HG03469 (cell line): Measurements from ENCODE around the gene NPEPL1.
"Not testable (repeated sequence)": the region's sequence is repeated elsewhere in the genome, so short reads cannot be mapped to it uniquely, and the experiment has no call there.

Source experiments
- ATAC-seq: cut with Tn5 transposase; IDR thresholded peaks from one replicate; pipeline ENCODE4 v1.9.1; 2021; ENCODE audit warnings: mild to moderate bottlenecking, moderate library complexity, moderate number of reproducible peaks; ENCODE audit not compliant: unreplicated experiment

The NPEPL1 gene

DNA sequence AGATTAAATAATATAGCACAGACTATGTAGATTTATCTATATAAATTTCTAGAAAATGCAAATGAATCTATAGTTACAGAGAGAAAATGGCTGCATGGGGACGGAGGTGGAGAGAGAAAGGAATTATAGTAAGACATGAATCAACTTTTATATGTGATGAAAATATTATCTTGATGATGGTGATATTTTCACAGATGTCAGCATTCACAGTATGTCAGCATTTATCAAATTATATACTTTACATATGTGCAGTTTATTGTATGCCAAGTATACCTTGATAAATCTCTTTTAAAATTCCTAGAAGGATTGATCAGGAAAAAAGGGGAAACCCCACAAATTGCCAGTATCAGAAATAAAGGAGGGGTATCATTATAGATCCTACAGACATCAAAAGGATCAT lies 44.6 kb downstream of the NPEPL1 start:
- no peak for ATAC-seq

- ATAC-seq: no peak
These were observed 48.0 kb downstream of the NPEPL1 start for GRCh38 chr20:58740356-58741308.

DNA sequence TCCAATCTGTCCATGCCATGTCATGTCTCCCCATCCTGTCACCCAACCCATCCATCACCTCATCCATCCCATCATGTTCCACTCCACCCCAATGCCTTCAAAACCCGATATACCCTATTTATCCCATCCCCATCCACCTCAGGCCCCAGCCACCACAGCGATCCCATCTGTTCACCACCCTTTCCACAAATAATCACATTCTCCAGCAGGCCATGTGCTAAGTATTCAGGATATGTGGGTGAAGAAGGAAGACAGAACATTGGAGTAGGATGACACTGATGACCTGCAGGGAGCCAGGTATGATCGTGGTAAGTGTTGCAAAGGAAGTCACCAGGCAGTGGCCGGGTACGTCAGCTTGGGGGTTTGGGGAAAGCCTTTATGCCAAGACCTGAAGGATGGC lies 48.8 kb downstream of the NPEPL1 start:
- ATAC-seq: no peak

DNA sequence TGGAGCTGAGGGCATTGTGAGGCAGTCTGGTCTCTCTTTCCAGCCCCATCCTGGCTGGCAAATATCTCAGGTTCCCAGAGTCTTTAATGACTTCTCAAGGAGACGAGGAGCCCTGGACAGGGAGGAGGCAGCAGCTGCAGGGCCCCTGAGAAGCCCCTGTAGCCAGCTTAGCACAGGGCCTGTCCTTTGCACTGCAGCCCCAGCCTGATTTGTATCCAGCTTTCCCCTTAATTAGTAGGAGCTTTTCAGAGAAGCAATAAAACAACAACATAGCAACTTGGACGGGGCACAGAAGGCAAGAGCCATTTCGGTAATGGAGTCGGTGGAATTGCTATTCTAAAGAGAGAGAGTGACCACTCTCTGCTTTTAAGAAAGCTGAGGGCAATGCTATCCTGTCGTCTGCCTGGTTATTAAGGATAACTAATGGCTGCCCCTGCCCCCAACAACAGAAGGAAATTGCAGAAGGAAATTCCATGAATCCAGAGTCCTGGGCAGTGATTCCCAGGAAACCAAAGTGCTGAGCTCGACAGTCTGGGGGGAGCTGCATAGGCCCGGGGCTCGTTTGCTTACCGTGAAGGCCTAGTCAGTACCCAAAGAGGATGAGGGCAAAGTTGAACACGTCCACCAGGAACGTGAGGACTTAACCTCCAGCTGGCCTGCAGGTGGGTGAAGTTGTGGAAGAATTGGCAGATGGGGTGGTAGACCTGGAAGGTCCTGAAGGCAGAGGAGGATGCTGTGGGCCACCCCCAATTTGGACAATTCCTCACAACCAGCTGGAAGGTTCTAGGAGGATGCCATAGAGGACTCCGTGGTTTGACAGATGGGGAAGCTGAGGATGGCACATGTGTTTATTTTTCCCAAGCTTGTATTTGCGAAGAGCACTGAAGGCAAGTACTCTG lies 50.3 kb downstream of the NPEPL1 start:
- ATAC-seq: no peak

GRCh38 chr20:58743929-58744534 lies 51.4 kb downstream of the NPEPL1 start:
- no peak for ATAC-seq

- no peak for ATAC-seq
These were observed 52.2 kb downstream of the NPEPL1 start for GRCh38 chr20:58744836-58745235.

DNA sequence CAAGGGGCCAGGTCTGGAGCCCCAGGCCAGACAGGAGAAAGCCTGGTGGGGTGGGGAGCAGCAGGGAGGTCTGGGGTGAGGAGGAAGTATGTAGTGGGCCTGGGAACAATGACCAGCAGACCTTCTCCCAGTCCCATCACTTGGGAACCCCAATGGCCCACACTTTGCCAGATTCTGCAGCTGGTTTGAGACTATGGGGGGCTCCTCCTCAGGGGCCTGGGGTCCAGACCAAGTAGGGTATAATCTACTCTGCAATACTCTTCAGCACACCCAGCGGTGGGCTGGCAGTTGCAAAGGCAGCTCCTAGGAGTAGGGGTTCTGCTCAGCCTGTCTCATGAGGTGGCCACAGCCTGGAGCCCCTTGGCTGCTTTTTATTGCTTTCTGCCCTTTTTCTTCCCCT lies 52.8 kb downstream of the NPEPL1 start:
- ATAC-seq: no peak

DNA sequence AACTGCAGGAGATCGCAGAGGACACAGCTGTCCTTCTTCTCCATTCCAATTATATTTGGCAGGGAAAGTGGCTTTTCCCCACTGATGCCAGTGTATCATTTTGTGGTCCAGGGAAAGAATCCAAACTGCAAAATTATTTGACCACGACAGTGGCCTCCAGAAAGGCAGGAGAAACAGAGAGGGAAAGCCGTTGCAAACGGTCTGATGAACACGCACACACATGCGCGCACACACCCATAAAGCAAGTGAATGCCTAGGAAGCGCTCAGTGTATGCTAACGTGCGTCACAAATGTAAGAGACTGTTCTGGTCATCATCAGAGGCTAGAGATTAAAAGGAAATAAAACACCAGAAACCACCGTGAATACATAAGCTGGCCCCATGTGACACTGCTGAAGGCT lies 54.0 kb downstream of the NPEPL1 start:
- no peak for ATAC-seq

DNA sequence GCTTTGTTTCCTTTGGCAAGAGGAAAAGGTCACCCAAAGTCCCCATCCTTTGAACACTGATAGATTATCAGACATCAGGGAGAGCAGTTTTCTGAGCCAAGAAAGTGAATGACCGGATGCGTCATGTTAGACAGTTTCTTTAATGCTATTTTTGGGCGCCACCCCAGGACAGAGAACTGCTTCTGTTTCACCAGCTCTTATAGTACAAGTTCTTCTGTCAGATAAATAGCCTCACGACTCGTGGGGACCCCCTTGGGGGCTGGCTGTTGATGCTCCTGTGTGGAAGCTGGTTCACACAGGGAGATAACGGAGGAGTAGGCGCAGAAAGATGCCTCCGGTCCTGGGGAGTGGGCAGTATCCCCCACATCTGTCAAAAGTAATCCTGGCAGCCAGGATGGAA lies 54.6 kb downstream of the NPEPL1 start:
- ATAC-seq: no peak

DNA sequence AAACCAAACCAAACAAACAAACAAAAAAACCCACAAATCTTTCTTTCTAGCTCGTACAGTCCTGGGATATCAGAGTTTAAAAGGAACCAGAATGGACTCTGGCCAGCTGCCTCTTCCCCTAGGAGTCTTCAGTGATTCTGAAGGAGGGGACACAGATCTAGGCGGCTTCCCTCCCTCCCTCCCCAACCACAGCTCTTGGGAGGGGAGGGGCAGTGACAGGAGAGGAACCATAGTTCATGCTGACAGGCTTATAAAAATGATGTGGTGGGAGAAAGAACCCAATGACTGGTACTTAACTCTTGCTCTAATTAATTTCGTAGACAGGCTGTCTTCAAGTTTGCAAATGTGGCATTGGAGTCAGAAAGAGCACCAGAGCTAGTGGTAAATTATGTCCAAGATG lies 56.0 kb downstream of the NPEPL1 start:
- no peak for ATAC-seq

- ATAC-seq: no peak
These were observed 56.6 kb downstream of the NPEPL1 start for GRCh38 chr20:58749098-58749769.

DNA sequence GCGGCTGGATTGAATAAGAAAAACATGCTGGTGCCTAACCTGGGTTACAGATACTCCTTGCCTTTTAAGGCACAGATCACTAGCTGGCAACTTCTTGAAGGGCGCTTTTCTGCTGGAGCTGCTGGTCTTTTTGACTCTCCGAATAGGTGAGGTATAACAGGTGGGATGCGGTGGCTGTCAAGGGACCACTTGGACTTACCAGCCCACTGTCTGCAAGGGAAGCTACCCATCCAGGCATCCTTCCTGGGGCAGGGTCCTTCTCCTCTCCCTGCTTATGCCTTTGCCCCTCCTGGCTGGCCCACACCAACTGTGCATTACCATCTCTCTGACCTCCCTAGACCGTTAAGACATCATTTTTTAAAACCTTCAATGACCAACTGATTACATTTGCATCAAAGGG lies 57.4 kb downstream of the NPEPL1 start:
- no peak for ATAC-seq

GRCh38 chr20:58750706-58751105 lies 58.1 kb downstream of the NPEPL1 start:
- ATAC-seq: not testable (repeated sequence)

- no peak for ATAC-seq
These were observed 59.4 kb downstream of the NPEPL1 start for GRCh38 chr20:58751979-58752378.

- no peak for ATAC-seq
These were observed 60.0 kb downstream of the NPEPL1 start for GRCh38 chr20:58752565-58752964.

- no peak for ATAC-seq
These were observed 60.8 kb downstream of the NPEPL1 start for GRCh38 chr20:58753267-58753921.

DNA sequence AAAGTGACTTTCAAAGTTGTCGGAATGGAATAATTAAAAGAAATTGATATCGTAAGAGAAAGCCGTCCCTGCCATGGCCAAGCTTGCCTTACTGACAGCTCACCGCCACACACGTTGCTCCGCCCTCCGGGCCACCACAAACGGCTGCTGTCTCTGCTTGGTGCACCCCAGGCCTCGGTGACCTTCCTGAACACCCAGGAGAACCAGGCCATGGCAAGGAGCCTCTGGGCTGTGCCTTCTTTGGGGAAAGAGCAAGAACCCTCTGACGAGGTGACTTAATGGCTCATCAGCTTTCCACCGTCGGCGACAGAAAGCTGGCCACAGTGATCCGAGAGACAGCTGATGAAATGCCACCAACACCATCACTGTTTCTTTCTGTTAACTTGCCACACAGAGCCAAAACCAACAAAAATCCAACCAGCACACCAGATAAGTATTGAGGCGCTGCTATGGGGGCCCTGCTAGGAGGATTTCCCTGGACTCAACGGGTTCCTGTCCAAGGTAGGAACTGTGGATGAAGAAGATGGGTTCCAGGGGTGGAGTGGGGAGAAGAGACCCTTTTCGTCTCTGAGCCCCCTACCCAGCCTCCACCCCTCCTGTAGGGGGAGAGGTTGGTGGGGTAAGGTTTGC lies 61.4 kb downstream of the NPEPL1 start:
- ATAC-seq: no peak

- no peak for ATAC-seq
These were observed 62.0 kb downstream of the NPEPL1 start for GRCh38 chr20:58754584-58754983.

DNA sequence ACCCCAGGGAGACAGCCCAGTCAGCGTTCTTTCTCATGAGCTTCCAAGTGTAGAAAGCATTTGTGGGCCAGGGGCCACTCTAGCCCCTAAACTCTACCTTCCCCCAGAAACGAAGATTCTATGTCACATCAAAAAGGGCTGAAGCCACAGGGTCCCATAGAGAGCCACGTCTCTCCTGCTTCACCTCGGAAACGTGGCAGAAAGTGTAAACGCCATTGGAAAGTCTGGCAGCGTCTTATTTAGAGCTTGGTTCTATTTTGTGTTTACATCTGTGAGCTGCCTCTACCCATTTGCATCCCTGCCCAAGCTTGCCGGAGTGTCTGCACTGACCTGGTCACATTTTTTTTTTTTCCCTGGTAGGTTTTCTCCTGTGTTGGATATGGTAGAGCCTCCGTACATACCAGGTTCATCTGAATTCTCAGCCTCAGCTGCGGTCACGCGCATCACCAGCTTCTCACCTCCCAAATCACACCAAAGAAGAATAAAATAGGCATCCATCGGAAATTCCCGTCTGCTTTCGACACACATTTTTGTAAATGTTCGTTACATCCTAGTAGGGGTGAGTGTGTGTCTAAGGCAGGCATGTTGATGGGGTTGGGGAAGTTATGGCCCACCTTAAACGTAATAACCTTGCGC lies 62.6 kb downstream of the NPEPL1 start:
- ATAC-seq: no peak
